ENCODE data around the gene TBC1D1.
A peak's percentile ranks its signal among the peaks of the same experiment; 100 is the strongest.

TBC1D1 gene, protein sequence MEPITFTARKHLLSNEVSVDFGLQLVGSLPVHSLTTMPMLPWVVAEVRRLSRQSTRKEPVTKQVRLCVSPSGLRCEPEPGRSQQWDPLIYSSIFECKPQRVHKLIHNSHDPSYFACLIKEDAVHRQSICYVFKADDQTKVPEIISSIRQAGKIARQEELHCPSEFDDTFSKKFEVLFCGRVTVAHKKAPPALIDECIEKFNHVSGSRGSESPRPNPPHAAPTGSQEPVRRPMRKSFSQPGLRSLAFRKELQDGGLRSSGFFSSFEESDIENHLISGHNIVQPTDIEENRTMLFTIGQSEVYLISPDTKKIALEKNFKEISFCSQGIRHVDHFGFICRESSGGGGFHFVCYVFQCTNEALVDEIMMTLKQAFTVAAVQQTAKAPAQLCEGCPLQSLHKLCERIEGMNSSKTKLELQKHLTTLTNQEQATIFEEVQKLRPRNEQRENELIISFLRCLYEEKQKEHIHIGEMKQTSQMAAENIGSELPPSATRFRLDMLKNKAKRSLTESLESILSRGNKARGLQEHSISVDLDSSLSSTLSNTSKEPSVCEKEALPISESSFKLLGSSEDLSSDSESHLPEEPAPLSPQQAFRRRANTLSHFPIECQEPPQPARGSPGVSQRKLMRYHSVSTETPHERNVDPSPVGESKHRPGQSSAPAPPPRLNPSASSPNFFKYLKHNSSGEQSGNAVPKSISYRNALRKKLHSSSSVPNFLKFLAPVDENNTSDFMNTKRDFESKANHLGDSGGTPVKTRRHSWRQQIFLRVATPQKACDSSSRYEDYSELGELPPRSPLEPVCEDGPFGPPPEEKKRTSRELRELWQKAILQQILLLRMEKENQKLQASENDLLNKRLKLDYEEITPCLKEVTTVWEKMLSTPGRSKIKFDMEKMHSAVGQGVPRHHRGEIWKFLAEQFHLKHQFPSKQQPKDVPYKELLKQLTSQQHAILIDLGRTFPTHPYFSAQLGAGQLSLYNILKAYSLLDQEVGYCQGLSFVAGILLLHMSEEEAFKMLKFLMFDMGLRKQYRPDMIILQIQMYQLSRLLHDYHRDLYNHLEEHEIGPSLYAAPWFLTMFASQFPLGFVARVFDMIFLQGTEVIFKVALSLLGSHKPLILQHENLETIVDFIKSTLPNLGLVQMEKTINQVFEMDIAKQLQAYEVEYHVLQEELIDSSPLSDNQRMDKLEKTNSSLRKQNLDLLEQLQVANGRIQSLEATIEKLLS (N-terminal part only)

DNA sequence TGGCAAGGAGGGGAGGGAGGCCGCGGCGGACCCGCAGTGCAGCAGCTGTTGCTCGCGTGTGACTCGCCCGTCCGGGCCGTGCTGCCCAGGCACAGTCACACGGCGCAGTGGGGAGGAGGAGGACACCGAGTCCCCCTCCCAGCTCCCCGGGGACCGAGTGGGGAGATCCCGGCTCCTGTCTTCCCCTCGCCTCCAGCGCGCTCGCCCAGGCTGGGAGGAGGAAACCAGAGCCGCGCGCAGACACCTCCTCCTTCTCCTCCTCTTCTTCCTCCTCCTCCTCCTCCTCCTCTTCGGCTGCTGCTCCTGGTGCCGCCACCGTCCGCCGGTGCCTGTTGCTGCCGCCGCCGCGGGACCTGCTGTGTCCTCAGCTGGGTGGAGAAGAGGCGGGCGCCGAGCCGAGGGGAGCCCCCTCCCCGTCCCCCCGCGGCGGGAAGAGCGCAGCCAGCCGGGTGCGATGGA is at the start of gene TBC1D1:
Gene TBC1D1 (plus strand): TSS at position 284 of the 459 bp plus-strand sequence. CDS start 11,012 bp downstream, outside the sequence.
- TF ChIP-seq, protein P1, sequence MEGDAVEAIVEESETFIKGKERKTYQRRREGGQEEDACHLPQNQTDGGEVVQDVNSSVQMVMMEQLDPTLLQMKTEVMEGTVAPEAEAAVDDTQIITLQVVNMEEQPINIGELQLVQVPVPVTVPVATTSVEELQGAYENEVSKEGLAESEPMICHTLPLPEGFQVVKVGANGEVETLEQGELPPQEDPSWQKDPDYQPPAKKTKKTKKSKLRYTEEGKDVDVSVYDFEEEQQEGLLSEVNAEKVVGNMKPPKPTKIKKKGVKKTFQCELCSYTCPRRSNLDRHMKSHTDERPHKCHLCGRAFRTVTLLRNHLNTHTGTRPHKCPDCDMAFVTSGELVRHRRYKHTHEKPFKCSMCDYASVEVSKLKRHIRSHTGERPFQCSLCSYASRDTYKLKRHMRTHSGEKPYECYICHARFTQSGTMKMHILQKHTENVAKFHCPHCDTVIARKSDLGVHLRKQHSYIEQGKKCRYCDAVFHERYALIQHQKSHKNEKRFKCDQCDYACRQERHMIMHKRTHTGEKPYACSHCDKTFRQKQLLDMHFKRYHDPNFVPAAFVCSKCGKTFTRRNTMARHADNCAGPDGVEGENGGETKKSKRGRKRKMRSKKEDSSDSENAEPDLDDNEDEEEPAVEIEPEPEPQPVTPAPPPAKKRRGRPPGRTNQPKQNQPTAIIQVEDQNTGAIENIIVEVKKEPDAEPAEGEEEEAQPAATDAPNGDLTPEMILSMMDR (IDR thresholded peaks at IDR 0.05; ENCODE audit: insufficient read depth, low read depth, low read length, missing control alignments): no peak
- peak within 1 kb of the TSS; percentile 44 for H3K4me3 ChIP-seq (ENCODE audit: low read length)
- peak; percentile 10 for DNase-seq (ENCODE audit: low read depth)

DNA sequence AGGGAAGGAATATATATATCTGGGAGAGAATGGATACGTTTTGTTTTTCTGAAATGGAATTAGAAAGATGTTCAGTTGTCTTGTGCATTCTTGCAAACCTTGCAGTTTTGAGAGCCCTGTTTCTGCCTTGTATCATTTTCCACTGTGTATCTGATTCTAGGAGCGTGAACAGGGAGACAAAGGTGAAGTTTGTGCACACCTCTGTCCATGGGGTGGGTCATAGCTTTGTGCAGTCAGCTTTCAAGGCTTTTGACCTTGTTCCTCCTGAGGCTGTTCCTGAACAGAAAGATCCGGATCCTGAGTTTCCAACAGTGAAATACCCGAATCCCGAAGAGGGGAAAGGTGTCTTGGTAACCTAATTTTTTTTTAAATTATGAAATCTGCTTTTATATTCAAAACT is 46.7 kb upstream of the TBC1D1 start:
- no peak for DNase-seq (ENCODE audit: low read depth)
- no peak overlapping the region for H3K4me3 ChIP-seq (ENCODE audit: low read length)
- TF ChIP-seq, protein P1 (IDR thresholded peaks at IDR 0.05; ENCODE audit: insufficient read depth, low read depth, low read length, missing control alignments): no peak

DNA sequence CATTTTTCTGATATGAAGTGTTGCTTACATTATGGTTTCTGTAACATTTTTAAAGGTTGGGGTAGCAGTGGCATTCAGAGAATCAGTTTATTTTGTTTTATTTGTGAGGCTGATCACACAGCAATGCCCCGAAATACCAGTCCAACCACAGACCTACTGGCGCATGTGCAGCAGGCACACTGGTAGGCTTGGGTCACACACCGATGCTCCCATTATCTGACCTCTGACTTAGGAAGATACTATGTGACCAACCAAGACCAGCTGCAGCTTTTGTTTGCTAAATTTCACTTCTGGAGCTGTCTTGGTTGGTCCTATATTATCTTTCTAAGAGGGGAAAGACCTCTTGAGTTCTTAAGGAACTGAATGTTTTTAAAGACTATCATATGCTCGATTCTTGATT is 45.7 kb upstream of the TBC1D1 start:
- no peak for DNase-seq (ENCODE audit: low read depth)
- TF ChIP-seq, protein P1 (IDR thresholded peaks at IDR 0.05; ENCODE audit: insufficient read depth, low read depth, low read length, missing control alignments): no peak
- no peak overlapping the region for H3K4me3 ChIP-seq (ENCODE audit: low read length)

DNA sequence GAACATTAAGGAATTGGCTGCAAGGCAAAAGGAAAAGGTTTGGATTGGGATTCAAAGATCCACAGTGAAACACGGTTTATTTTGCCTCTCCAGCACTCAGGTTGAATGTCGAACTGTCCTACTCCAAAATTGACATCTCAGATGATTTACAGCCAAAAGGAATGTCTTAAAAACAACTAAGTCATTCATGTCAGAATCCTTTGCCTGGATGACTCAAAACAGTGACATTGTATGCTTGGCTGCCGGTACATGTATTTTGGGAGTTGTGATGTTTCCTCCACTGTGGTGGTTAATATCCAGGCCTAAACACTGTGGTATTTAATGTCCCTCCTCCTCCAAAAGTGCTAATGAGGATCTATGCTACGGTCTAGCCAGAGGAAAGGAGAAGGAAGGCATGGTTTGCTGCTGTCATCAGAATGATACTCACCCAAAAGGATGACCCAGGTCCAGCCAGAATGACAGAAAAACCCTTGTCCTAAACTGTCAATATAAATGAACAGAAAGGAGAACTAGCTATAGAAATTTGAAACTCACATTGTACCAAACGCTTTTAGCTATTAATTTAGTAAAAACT is 43.5 kb upstream of the TBC1D1 start:
- DNase-seq (ENCODE audit: low read depth): no peak

DNA sequence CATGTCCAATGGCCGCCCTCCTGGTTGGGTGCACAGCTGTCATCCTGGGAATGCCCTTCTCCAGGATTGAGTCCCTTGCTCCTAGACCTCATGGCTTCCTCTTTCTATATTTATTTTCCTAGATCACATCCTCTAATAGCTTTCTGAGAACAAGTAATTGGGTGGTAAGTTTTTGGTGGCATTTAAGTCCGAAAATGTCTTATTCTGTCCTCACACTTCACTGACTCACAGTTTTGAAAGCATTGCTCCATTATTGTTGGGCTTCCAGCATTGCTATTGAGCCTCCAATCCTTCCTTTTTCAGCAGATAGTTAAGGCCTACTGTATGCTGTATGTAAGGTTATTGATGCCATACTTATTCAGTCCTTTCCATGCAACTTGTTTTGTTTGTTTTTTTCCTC is 38.5 kb upstream of the TBC1D1 start:
- no peak overlapping the region for H3K4me3 ChIP-seq (ENCODE audit: low read length)
- no peak for DNase-seq (ENCODE audit: low read depth)
- TF ChIP-seq, protein P1 (IDR thresholded peaks at IDR 0.05; ENCODE audit: insufficient read depth, low read depth, low read length, missing control alignments): no peak

More for the DNA sequence above, 43.5 kb upstream of the TBC1D1 start:
- no peak overlapping the region for H3K4me3 ChIP-seq (ENCODE audit: low read length)
- TF ChIP-seq, protein P1 (IDR thresholded peaks at IDR 0.05; ENCODE audit: insufficient read depth, low read depth, low read length, missing control alignments): no peak

DNA sequence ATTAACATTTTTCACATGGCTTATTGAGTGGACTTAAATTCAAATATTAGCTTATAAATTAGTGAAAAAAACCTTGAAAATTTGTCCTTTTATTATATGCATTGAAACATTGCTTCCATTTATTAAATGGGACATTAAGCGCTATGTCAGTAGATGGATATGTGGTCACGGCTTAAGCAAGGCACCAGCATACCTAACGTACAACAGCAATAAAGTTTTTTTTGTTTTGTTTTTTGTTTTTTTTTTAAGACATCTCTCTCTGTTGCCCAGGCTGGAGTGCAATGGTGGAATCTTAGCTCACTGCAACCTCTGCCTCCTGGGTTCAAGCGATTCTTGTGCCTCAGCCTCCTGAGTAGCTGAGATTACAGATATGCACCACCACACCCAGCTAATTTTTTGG is 32.8 kb upstream of the TBC1D1 start:
- TF ChIP-seq, protein P1 (IDR thresholded peaks at IDR 0.05; ENCODE audit: insufficient read depth, low read depth, low read length, missing control alignments): no peak
- no peak for DNase-seq (ENCODE audit: low read depth)
- H3K4me3 ChIP-seq (ENCODE audit: low read length): no peak overlapping the region
